ENCODE data around the gene TROAP.
"Not testable (repeated sequence)": the region's sequence is repeated elsewhere in the genome, so short reads cannot be mapped to it uniquely, and the experiment has no call there.

Gene TROAP

DNA sequence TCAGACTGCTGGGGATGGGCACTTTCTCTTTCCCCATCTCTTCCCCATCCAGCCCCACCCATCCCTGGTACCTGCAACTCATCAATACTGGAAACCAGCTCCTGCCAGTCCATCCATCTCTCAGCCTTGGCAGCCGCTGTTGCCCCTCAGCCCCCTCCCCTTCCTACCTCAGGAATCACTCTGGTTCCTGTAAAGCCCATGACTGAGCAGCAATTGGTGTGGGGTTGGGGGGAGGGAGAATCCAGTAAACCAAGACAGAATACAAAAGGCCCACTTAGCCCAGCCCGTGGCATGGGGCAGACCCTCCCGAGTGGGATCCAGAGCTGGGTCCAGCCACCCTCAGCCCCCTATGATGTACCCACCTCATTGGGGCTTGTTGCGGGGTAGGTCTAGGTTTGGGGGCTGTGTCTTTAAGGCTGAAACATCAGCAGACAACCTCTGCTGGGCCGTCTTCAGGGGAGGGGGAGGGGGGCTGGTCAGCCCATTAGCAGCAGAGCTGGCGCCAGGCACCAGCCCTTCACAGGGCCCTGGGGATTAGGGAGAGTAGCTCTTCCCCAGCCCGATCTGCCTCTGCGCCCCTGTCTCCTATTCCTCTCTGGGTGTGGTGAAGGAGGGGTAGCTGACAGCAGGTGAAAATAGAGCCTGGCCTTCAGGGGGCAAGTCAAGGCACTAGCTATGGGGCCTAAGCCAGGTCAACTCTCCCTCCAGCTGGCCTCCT lies 28.8 kb upstream of the TROAP start:
- no peak for DNase-seq (ENCODE audit: low spot score)

- DNase-seq (ENCODE audit: low spot score): no peak
Observed at GRCh38 chr12:49294804-49295081, 28.3 kb upstream of the TROAP start.

- DNase-seq (ENCODE audit: low spot score): no peak
Observed at GRCh38 chr12:49295082-49295936, 27.7 kb upstream of the TROAP start, which contains the start of gene PRPH. Gene PRPH, plus strand, starts transcription at chr12:49295147. Its CDS starts 54 bp downstream, at chr12:49295201.

DNA sequence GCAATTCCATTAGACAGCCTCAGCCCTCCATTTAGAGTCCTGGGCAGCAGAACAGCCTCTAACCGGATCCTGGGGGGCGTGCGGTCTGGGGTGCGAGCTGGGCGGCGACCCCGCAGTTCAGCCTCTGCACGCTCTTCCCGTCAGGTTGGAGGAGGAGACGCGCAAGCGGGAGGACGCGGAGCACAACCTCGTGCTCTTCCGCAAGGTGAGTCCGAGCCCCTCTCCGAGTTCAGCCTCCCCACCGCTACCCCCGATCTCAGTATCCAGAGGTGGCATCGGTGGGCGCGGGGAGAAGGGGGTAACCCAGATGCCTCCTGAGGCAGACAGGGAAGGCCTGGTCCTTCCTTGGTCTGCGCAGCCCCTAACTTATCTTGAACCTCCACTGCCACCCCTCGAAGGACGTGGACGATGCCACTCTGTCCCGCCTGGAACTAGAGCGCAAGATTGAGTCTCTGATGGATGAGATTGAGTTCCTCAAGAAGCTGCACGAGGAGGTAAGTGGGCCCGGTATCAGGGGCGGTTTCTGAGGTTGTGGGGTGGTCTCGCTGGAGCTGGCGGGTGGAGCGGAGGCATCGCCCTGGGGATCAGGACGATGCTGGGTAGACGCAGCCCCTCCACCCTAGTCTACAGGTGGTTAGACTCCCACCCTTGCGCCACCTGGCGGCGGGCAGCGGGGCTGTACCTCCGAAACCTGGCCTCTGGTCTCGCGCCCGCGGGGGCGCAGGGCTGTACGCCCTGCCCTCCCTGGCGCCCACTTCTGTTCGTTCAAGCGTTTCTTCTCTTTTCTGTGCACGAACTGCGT lies 26.8 kb upstream of the TROAP start:
- peak; percentile 42 for DNase-seq (ENCODE audit: low spot score)

- peak; percentile 11 for DNase-seq (ENCODE audit: low spot score)
Observed at GRCh38 chr12:49296836-49297694, 26.0 kb upstream of the TROAP start.

- DNase-seq (ENCODE audit: low spot score): no peak
Observed at GRCh38 chr12:49297695-49298060, 25.4 kb upstream of the TROAP start.

GRCh38 chr12:49298160-49298559 lies 24.9 kb upstream of the TROAP start:
- DNase-seq (ENCODE audit: low spot score): no peak

GRCh38 chr12:49301760-49302159 lies 21.3 kb upstream of the TROAP start:
- DNase-seq (ENCODE audit: low spot score): no peak

DNA sequence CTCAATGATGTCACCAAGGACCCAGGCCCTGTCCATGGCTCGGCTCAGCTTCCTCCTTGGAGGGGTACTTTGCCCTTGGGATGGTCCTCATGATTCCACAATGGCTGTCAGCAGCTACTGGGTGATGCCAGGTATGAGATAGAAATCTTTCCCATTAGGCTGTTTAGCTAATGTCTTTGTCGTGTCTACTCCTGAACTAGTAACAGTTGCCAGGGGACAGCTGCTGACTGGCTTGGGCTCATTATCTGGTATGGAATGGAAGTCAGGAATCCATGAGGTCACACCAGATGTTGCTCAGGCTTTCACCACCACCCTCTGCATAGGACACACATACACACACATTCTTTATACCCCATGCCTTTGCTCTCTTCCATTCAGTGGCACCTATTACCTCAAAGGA lies 18.9 kb upstream of the TROAP start:
- no peak for DNase-seq (ENCODE audit: low spot score)

- no peak for DNase-seq (ENCODE audit: low spot score)
Observed at GRCh38 chr12:49305762-49306510, 17.1 kb upstream of the TROAP start.

GRCh38 chr12:49309386-49309785 lies 13.7 kb upstream of the TROAP start:
- DNase-seq (ENCODE audit: low spot score): no peak

GRCh38 chr12:49310451-49311000 lies 12.5 kb upstream of the TROAP start:
- not testable (repeated sequence) for DNase-seq (ENCODE audit: low spot score)

GRCh38 chr12:49314811-49315210 lies 8.2 kb upstream of the TROAP start:
- no peak for DNase-seq (ENCODE audit: low spot score)

- not testable (repeated sequence) for DNase-seq (ENCODE audit: low spot score)
Observed at GRCh38 chr12:49317118-49317517, 5.9 kb upstream of the TROAP start.

GRCh38 chr12:49320411-49321103 lies 2.5 kb upstream of the TROAP start:
- not testable (repeated sequence) for DNase-seq (ENCODE audit: low spot score)

DNA sequence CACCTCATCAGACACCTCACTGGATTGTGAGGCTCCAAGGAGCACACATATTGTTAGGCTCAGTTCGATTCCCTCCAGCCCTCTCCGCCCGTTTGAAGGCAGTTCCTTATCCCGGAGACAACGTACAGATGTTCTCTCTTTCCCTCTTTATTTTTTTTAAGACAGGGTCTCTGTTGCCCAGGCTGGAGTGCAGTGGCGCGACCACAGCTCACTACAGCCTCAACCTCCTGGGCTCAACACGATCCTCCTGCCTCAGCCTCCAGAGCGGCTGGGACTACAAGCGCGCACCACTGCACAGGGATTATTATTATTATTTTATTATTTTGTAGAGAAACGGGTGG lies 718 bp upstream of the TROAP start:
- no peak for DNase-seq (ENCODE audit: low spot score)

- no peak for DNase-seq (ENCODE audit: low spot score)
Observed at GRCh38 chr12:49323524-49324097, 556 bp downstream of the TROAP start.

DNA sequence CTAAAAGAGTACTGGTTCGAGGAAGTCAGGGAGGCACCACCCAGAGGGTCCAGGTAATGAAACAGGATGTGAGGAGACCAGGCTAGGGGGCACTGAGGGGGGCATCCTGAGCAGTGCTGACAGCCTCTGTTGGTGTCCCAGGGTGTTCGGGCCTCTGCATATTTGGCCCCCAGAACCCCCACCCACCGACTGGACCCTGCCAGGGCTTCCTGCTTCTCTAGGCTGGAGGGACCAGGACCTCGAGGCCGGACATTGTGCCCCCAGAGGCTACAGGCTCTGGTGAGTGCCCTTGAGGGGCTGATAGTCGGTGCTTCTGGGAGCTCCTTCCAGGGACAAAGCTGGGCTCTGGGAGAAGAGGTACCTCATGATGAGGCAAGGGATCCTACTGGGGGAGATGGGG lies 2.6 kb downstream of the TROAP start:
- no peak for DNase-seq (ENCODE audit: low spot score)

DNA sequence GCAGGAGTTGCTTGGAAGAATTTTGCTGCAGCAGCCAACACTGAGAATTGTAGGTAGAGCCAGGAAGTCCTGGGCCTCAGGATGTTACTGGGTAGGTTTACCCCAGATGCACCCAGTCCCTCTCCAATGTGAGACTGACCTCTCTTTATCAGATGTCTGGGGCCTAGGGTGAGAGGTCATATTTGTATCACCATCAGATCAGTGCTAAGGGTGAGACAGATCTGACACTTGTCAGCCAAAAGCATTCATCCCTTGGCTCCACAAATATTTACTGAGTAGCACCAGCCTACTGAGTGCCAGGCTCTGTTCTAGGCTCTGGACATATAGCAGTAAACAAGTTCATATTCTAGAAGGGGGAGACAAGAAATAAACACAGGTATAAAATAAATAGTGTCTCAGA lies 4.3 kb downstream of the TROAP start:
- DNase-seq (ENCODE audit: low spot score): no peak

DNA sequence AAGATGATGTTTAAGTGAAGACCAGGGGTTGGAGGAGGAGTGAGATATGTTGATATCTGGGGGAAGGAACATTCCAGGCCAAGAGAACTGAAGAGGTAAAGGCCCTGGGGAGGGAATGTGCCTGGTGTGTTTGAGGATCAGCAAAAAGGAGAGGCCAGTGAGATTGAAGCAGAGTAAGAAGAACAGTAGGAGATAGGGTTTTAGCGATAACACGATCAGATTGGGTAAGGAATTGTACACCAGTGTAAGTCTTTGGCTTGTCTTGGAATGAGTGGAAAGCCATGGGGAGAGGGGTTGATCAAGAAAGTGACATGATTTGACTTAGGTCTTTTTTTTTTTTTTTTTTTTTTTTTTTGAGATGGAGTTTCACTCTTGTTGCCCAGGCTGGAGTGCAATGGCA lies 4.8 kb downstream of the TROAP start:
- no peak for DNase-seq (ENCODE audit: low spot score)

All from CD4-positive, alpha-beta T cell treated with Interleukin-6 at 100 ng/mL for 8 hours (primary cell).